Calu3 (cell line): ENCODE results near the gene WASF2. TPM values are rescaled to one million over a fixed set of nuclear protein-coding genes. Genes with fewer than 3 reads are reported as not detected.

Experiments used
- BruUV-seq: library from RNA; stranded (reverse); fragments of 400-500 nt; replicated peaks from 2 replicates; lab custom pipeline; 2021; lab: Mats Ljungman, UMichigan
- CTCF ChIA-PET: fragments of 300-600 bp; sonication (Branson Sonifier 250); formaldehyde crosslinking; loops from one replicate; lab custom pipeline; 2022; ENCODE audit warnings: antibody characterized with exemption; lab: Charles Lee
- DNase-seq: peaks from one replicate; pipeline ENCODE4 v3.0.0; 2022
- H3K27ac Mint-ChIP-seq: one replicate; pipeline ENCODE4 v1.8.0; 2022; ENCODE audit warnings: mixed read lengths; ENCODE audit not compliant: unreplicated experiment
- H3K27me3 Mint-ChIP-seq: one replicate; pipeline ENCODE4 v1.8.0; 2022; ENCODE audit warnings: mixed read lengths; ENCODE audit not compliant: unreplicated experiment
- H3K36me3 Mint-ChIP-seq: one replicate; pipeline ENCODE4 v1.8.0; 2022; ENCODE audit warnings: mild to moderate bottlenecking, moderate library complexity, mixed read lengths; ENCODE audit not compliant: insufficient read depth, unreplicated experiment
- H3K4me1 Mint-ChIP-seq: one replicate; pipeline ENCODE4 v1.8.0; 2022; ENCODE audit warnings: mild to moderate bottlenecking, low read depth, mixed read lengths; ENCODE audit not compliant: unreplicated experiment
- H3K4me3 Mint-ChIP-seq: one replicate; pipeline ENCODE4 v1.8.0; 2022; ENCODE audit warnings: mild to moderate bottlenecking, low read depth, moderate library complexity, mixed read lengths; ENCODE audit not compliant: unreplicated experiment
- H3K9me3 Mint-ChIP-seq: one replicate; pipeline ENCODE4 v1.8.0; 2022; ENCODE audit warnings: low read depth, mixed read lengths; ENCODE audit not compliant: unreplicated experiment
- intact Hi-C: fragments of 100-400 bp; cut with micrococcal nuclease; formaldehyde crosslinking; loops from one replicate; pipeline ENCODE4 v1.10.0; 2022; ENCODE audit not compliant: unreplicated experiment
- total RNA-seq: library from RNA; stranded (reverse); gene quantifications from 2 replicates; pipeline ENCODE4 v1.2.3, GENCODE V29; 2022
- TF ChIP-seq, protein P1 (sequence below): fragments of 200-600 bp; IDR thresholded peaks from one replicate; pipeline ENCODE4 v1.8.0; 2022; ENCODE audit warnings: antibody characterized with exemption; ENCODE audit not compliant: unreplicated experiment

Gene WASF2
- total RNA-seq, 1 experiment from 2014 or later = 79.5 TPM

GRCh38 chr1:27444632-27445031 is 45.3 kb downstream of the WASF2 start:
- Mint-ChIP-seq H3K27me3 (no peaks in the 10 kb centered on the region), H3K27ac (no peak overlapping the region), H3K36me3 (no peaks in the 10 kb centered on the region), H3K9me3 (no peaks in the 10 kb centered on the region), H3K4me3 (no peak overlapping the region), H3K4me1 (peaks cover 12% of the 10 kb centered on the region)
- intact Hi-C loops = no loop called here
- CTCF ChIA-PET = no interaction called here
- TF ChIP-seq, protein P1, sequence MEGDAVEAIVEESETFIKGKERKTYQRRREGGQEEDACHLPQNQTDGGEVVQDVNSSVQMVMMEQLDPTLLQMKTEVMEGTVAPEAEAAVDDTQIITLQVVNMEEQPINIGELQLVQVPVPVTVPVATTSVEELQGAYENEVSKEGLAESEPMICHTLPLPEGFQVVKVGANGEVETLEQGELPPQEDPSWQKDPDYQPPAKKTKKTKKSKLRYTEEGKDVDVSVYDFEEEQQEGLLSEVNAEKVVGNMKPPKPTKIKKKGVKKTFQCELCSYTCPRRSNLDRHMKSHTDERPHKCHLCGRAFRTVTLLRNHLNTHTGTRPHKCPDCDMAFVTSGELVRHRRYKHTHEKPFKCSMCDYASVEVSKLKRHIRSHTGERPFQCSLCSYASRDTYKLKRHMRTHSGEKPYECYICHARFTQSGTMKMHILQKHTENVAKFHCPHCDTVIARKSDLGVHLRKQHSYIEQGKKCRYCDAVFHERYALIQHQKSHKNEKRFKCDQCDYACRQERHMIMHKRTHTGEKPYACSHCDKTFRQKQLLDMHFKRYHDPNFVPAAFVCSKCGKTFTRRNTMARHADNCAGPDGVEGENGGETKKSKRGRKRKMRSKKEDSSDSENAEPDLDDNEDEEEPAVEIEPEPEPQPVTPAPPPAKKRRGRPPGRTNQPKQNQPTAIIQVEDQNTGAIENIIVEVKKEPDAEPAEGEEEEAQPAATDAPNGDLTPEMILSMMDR = no peak
- DNase-seq = no peak
- no TSS peak for BruUV-seq

DNA sequence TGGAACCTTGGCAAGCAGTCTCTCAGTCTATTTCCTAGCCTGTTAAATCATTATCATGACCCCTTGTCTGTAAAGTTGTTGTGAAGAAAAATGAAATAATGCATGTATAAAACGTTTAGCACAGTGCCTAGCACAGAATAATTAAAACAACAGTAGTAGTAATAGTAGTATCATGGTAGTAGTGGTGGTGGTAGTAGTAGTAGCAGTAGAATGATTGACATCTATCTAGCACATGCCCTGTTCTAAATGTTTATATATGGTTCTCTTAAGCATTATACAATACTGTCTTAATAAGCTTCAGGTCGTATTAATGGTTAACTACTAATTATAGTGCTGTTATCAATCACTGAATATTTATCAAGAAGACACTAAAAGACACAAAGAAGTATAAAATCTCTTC is 50.8 kb downstream of the WASF2 start:
- H3K36me3 Mint-ChIP-seq = no peaks in the 10 kb centered on the region
- H3K4me1 Mint-ChIP-seq = peaks cover 24% of the 10 kb centered on the region

GRCh38 chr1:27438621-27439061 is 51.3 kb downstream of the WASF2 start:
- peaks cover 24% of the 10 kb centered on the region for H3K4me1 Mint-ChIP-seq
- no peak for DNase-seq
- TF ChIP-seq, protein P1 = no peak
- H3K27me3 Mint-ChIP-seq = no peaks in the 10 kb centered on the region
- intact Hi-C loops = no loop called here
- CTCF ChIA-PET = interaction anchor here (0.5 kb wide), 1 partner anchor 67 kb away, joined by 4 read pairs; no protein-coding TSS in a partner anchor
- H3K36me3 Mint-ChIP-seq = no peaks in the 10 kb centered on the region
- no peak overlapping the region for H3K27ac Mint-ChIP-seq
- BruUV-seq = no TSS peak
- H3K4me3 Mint-ChIP-seq = no peak overlapping the region
- no peaks in the 10 kb centered on the region for H3K9me3 Mint-ChIP-seq

More for the DNA sequence above, 50.8 kb downstream of the WASF2 start:
- Mint-ChIP-seq H3K4me3 (no peak overlapping the region), H3K27me3 (no peaks in the 10 kb centered on the region), H3K9me3 (no peaks in the 10 kb centered on the region), H3K27ac (no peak overlapping the region)
- no TSS peak for BruUV-seq
- TF ChIP-seq, protein P1 = no peak
- intact Hi-C loops = no loop called here
- no peak for DNase-seq
- CTCF ChIA-PET = interaction anchor here (0.5 to 0.8 kb wide), 2 partner anchors 67 to 131 kb away, joined by 3 to 4 read pairs; no protein-coding TSS in a partner anchor

DNA sequence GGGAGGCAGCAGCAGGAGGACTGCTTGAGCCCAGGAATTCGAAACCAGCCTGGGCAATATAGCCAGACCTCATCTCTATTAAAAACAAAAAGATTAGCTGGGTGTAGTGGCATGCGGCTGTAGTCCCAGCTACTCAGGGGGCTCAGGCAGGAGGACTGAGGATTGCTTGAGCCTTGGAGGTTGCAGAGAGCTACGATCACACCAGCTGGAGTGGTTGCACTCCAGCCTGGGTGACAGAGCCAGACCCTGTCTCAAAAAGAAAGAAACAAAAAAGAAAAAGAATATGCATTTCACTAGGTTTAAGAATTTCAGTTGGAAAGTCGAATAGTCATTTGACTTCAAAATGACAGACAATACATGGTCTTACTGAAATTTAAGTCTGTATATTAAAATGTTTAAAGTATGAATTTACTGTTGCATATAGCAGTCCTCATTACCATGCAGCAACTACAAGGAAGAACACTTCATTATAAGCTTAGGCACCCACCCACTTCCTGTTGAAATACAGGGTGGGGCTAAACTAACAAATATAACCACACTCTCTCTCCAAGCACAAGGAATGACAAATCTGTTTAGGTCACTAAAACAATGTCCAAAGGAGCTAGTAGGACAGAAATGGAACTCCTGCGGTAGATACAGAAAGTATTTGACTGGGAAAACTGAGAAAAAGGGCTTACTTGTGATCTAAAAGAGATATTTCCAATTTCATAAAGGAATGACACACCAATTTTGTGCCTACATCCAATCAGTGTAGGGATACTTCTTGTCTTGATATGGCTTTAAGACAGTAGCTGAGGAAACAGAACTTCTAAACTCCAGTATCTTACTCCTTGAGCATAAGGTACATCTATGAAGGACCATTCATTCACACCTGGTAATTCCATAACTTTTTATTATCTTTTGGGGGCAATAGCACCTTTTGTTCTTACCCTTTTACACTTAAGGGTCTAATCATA is 53.5 kb downstream of the WASF2 start:
- intact Hi-C loops = no loop called here
- Mint-ChIP-seq H3K27me3 (no peaks in the 10 kb centered on the region), H3K27ac (peak overlapping the region; percentile 71), H3K4me3 (peak overlapping the region; percentile 30), H3K9me3 (no peaks in the 10 kb centered on the region), H3K4me1 (peaks cover 24% of the 10 kb centered on the region), H3K36me3 (no peaks in the 10 kb centered on the region)
- TF ChIP-seq, protein P1 = no peak
- peak; percentile 33 for DNase-seq
- BruUV-seq = TSS peak; percentile 89
- CTCF ChIA-PET = interaction anchor here (0.5 to 1.4 kb wide), 8 partner anchors 19 to 289 kb away, joined by 3 to 15 read pairs (median 4); partner anchors contain the start of genes FAM76A and WASF2
